Measurements from ENCODE around the gene KLHL18.
"Not testable (repeated sequence)": the region's sequence is repeated elsewhere in the genome, so short reads cannot be mapped to it uniquely, and the experiment has no call there.

KLHL18 gene

DNA sequence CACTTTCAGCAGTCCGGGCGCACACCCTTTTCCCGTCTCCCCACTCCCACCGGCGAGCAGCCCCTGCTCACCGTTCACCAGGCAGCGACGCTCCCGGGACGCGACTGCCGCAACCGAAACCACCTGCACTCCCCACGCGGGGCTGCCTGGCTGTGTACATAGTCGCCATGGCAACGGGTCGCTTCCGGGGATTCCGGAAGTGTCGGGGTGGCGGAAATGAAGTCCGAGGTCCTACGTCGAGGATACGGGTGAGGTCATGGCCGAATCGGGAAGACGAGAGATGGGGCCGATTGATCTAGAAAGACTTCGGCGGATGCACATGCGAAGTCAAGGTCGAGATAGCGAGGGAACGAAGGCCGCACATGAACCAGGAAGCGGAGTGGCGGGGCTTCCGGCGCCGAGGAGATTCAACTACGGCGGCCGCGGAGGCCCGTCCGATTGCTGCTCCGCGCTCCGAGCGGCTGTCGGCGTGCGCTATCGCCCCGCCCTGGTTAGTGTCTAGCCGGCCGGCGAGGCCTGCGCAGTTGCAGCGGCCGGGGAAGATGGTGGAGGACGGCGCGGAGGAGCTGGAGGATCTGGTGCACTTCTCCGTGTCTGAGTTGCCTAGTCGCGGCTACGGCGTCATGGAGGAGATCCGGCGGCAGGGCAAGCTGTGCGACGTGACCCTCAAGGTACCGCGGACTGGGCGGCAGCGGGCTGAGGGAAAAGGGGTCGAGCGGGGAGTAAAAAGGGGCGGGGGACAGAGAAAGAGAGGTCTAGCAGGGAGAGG is at the start of gene KLHL18, which contains the start of gene KIF9:
Gene KLHL18, plus strand, starts transcription at position 521 of the 769 bp plus-strand sequence. Its CDS starts 22 bp downstream, at position 543.
Gene KIF9, minus strand, starts transcription at position 376 of the 769 bp plus-strand sequence. CDS start 5,425 bp downstream, outside the sequence.
- peak; percentile 86 for DNase-seq

DNA sequence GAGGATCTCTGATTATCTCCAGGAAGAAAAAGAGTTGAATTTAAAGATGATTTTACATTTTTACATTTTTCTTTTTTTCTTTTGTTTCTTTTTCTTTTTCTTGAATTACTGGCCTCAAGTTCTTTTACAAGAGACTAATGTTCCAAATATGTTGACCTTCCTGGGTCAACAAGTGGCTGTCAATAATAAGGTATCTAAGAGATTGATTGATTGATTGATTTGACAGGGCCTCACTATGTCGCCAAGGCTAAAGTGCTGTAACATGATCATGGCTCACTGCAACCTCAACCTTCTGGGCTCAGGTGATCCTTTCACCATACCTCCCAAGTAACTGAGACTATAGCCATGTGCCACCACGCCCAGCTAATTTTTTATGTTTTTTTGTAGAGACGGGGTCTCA is 44.7 kb upstream of the KLHL18 start:
- DNase-seq, result no peak

- DNase-seq, result no peak
These were observed 42.8 kb upstream of the KLHL18 start for GRCh38 chr3:47239929-47240328.

DNA sequence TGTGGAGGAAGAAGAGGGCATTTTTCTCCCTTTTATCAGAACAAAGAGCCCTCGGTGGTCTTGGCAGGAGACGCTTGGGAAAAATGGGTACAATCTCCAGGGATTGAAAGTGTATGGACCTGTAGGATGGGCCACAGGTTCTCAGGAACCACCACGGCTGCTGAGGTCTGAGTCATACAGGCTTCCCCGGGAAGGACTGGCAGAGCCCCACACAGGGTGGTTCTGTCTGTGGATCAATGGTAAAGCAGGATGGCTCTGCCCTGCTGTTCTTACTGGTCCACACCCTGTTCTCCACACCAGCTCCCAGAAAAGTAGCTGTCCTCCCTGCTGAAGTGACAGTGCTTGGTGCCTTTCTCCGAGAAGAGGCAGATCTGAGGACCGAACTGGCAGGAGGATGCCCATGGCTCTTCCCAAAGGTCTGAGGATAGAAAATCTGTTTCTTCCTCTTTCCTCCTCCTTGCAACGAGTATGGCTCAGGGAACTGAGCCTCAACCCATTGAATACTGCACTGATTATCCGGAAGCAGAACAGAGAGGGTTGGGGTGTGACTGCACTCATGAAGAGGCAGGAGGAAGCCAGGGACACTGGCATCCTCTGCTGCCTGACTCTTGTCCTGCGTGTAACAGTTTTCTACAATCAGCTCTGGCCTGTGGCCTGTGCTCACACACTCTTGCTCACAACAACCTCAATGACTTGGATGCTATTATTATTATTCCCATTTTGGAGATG is 39.2 kb upstream of the KLHL18 start:
- DNase-seq, result no peak

- no peak for DNase-seq
These were observed 38.1 kb upstream of the KLHL18 start for GRCh38 chr3:47244531-47245100.

- no peak for DNase-seq
These were observed 37.5 kb upstream of the KLHL18 start for GRCh38 chr3:47245271-47245670.

DNA sequence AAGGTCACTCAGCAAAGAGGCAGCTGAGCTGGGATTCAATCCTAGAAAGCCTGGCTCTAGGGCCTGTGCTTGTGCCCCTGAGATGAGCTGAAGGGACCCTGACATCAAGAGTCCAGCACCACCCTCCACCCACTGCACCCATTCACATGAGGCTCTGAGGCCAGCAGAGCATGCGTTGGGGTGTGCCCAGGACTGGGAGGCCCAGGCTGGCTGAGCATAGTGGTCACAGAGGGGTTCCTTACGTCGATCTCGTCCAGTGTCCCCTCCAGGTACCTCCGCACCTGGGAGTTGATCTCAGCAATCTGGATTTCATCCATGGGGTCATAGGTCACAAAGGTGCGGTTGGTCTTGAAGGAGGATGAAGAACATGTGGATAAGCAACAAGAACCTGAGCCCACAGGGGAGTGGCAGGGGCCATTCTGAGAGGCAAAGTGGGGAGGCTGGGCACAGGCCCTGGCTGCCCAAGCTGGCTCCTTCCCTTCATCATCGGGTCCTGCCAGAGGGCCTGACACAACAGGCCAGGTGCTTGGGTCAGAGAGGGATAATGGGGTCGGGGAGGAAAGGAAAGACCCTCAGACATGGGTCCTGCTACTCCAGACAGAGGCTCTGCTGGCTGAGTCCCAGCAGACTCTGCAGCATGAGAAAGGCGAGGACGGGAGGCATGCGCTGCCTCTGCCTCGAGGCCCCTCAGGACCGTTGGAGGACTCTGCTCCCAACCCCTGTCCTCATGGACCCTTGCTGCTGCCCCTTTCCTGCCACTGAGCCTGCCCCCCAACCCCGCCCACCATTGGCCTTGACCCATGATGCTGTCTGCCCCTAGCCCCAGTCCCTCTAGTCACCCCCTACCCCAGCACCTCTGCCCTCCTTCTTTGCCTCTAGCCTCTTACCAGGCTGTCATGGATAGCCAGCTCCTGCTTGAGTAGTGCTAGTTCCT is 35.3 kb upstream of the KLHL18 start:
- no peak for DNase-seq

DNA sequence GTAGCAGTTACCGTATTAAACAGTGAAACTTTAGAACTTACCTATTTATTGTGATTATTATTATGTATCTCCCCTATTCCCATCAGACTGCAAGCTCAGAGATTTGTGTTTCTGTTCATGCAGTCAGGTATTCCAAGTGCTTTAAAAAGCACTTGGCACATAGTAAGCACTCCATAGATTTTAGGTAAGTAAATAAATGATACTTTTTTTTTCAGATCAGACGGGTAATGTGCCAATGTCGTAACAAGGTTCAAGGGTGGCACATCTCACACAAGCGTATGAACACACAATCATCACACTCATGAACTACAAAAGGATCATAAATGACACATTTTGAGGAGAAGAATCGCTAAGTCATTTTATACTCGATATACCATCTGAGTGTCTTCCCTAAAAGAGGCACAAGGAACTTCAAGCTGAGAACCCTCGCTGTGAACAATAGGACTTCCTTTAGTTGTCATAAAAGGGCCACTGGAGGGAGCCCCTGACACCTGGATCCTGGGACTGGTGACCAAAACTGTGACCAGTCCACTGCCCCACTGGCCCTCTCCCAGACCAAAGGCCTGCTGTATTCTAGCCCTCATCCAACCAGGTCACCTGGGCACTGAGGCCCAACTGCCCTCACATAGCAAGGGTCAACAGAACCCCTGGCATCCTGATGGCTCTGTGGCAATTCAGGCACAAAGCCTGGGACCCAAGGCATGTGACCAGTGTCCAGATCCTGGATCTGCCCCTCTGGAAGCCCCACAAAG is 32.3 kb upstream of the KLHL18 start:
- no peak for DNase-seq

DNA sequence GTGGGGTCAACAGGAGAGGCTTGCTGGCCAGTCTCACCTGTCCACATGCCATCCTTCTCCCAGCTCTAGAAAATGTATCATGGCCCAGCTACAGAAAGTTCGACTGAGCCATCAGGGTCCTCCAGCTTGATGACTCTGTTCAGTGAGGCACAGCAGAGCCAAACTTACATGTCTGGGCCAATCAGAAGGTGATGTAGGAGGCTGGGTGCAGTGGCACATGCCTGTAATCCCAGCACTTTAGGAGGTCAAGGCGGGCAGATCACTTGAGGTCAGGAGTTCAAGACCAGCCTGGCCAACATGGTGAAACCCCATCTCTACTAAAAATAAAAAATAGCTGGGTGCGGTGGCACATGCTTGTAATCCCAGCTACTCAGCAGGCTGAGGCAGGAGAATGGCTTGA is 31.7 kb upstream of the KLHL18 start:
- not testable (repeated sequence) for DNase-seq

- no peak for DNase-seq
These were observed 31.1 kb upstream of the KLHL18 start for GRCh38 chr3:47251689-47252088.

- DNase-seq, result not testable (repeated sequence)
These were observed 26.4 kb upstream of the KLHL18 start for GRCh38 chr3:47256331-47256730.

DNA sequence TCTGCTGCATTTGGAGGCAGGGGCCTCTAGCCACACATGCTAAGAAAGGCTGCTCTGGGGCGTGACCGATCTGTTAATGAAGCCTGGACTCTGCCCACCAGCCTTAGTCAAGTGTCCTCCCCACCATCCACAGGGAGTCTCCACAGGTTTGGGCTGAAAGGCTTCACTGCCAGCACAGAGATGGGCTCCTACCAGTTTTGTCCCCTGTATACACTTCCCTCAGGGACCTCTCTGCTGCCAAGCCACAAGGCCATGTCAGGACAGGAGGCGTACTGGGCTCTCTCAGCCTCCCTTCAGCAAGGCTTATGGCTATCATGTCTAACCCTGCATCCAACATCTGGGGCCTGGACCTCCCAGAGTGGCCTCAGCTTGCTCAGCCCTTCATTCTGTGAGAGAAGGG is 23.6 kb upstream of the KLHL18 start:
- DNase-seq, result no peak

DNA sequence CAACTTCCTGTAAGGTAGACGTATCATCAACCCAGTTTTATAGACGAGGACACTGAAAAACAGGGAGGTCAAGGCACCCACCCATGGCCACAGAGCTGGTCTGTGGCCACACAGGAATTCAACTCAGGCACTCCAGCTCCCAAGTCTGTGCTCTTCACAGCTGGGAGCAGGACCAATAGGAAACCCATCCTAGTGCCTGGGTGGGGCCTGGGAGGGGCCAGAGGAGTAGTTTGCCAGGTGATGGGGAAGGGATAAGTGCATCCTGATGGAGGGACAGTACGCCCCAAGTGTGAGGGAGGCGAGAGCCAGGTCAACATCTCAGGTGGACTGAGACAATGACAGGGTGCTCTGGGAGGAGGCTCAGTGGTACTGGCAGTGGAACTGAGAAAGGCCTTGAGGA is 22.1 kb upstream of the KLHL18 start:
- no peak for DNase-seq

GRCh38 chr3:47261301-47261700 is 21.4 kb upstream of the KLHL18 start:
- DNase-seq, result no peak

GRCh38 chr3:47265008-47265407 is 17.7 kb upstream of the KLHL18 start:
- DNase-seq, result no peak

- DNase-seq, result no peak
These were observed 16.9 kb upstream of the KLHL18 start for GRCh38 chr3:47265725-47266428.

DNA sequence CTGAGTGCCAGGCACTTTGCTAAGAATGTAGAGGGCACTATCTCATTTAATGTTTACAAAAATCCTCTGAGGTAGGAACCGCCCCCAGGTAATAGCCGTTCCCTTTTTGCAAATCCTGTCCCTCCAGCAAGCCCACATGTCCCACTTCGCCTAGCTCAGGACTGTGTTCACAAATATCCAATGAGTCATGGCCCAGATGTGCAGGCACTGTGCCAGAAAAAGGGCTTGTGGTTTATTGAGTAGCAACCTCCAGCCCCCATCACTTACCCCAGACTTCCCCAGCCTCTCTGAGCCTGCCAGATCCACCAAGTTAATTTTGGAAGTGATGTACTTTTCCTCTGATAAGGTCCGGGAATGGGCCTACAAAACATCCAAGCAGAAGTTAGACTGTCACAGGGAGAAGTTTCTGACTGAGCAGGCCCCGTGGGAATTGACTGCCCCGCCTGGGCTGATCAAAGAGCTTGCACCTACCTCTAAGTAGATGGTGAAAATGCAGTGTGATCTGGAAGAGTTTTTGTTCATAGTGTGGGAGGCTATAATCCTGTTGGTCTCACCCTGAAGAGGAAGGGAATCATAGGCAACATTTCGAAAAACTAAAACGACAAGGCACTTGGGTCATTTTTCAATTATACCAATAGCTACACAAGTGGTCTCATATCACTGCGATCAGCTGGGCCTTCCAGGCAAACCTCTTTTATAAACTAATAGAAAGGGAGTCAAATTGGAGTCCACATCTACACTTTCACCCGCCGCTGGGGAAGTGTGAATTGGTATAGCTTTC is 15.8 kb upstream of the KLHL18 start:
- no peak for DNase-seq

DNA sequence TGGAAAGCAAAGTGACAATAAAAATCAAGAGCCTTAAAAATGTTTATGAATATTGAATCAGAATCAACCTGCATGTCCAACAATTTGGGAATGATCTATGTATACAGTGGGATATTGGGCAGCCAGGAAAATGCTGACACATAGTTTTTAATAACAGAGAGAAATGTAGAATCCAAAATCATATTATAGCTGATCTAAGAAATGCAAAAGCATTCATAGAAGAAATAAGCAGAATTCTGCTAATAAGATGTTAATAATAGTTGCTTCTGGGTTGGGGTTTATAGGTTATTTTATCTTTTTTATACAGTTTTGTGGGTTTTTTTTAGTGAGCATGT is 15.3 kb upstream of the KLHL18 start:
- no peak for DNase-seq

- DNase-seq, result no peak
These were observed 12.2 kb upstream of the KLHL18 start for GRCh38 chr3:47270526-47270925.

DNA sequence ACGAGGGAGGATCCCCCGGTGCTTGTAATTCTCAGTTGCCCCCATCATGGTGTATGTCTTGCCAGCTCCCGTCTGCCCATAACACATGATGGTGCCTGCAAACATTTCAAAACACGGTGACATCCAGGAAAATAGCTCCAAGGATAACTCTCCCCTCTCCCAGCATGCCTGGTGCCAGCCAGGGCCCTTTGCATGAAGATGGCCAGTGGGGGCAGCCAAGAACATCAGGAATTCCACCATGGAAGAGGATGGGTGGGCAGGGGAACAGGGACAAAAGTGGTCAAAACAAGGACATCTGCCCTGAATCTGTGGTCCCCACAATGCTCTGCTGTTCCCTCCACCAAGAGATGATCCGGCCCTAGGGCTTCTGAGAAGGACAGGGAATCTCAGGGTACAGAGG is 9.2 kb upstream of the KLHL18 start:
- no peak for DNase-seq

GRCh38 chr3:47274652-47275051 is 8.1 kb upstream of the KLHL18 start:
- DNase-seq, result no peak
